PC-9 (cell line): Measurements from ENCODE around the gene NR3C1.

ENCODE experiments used
- EZH2 ChIP-seq: fragments of 200-600 bp; sonication (generic); IDR thresholded peaks from 2 replicates; pipeline ENCODE4 v1.8.0; 2017; ENCODE audit warnings: antibody characterized with exemption, low read depth
- TF ChIP-seq, protein P1 (sequence below): fragments of 200-600 bp; sonication (generic); conservative IDR thresholded peaks from 2 replicates; pipeline ENCODE4 v1.6.1; 2017; ENCODE audit warnings: mixed run types, antibody characterized with exemption, mild to moderate bottlenecking, moderate library complexity

DNA sequence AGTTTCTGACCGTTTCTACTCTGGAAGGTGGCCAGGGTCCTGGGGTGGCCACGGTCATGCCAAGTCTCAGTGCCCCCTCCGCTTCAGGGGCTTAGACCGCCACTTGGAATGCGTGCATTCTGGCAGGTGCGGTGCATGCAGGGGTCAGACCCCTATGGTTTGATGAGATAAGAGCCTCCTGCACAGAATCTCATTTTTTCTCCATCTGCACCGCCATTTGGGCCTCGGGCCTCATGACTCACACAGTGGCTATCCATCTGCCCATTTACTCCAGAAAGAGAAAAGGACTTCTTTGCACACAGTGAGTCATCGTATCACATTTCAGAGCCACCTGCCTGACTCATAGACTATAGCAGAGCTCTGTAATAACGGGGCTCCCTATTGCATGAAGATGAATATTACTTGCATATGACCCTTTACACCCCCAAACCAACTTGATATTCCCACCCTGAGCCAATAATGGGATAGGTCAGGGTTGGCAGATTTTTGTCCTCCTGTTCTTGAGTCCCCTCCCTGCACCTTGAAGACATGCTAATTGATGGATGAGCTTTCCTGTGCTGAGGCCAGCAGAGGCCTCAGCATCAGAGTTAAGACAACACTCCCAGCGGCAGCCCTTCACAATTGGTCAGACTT lies 157.4 kb downstream of the NR3C1 start:
- TF ChIP-seq, protein P1, sequence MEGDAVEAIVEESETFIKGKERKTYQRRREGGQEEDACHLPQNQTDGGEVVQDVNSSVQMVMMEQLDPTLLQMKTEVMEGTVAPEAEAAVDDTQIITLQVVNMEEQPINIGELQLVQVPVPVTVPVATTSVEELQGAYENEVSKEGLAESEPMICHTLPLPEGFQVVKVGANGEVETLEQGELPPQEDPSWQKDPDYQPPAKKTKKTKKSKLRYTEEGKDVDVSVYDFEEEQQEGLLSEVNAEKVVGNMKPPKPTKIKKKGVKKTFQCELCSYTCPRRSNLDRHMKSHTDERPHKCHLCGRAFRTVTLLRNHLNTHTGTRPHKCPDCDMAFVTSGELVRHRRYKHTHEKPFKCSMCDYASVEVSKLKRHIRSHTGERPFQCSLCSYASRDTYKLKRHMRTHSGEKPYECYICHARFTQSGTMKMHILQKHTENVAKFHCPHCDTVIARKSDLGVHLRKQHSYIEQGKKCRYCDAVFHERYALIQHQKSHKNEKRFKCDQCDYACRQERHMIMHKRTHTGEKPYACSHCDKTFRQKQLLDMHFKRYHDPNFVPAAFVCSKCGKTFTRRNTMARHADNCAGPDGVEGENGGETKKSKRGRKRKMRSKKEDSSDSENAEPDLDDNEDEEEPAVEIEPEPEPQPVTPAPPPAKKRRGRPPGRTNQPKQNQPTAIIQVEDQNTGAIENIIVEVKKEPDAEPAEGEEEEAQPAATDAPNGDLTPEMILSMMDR = no peak
- no peak for TF ChIP-seq EZH2
